ENCODE data around the gene EGR4.

GRCh38 chr2:73285159-73285739, 8.1 kb downstream of the EGR4 start:
- no peak for TF ChIP-seq CTCF (IDR thresholded peaks at IDR 0.05)
- TF ChIP-seq POLR2A (IDR thresholded peaks at IDR 0.05), result no peak

All from right lobe of liver (tissue), 4 donors.